HepG2 (cell line): ENCODE data around the gene TTC16. TPM values are rescaled to one million over a fixed set of nuclear protein-coding genes. Genes with fewer than 3 reads are reported as not detected.

Experiments used
- ATAC-seq: fragments of 200-7000 bp; cut with Tn5 transposase; 3 replicates; pipeline ENCODE4 v1.9.1; 2020; ENCODE audit warnings: mild to moderate bottlenecking, moderate library complexity
- BruUV-seq: library from RNA; stranded (reverse); fragments of 400-500 nt; replicated peaks from 2 replicates; lab custom pipeline; 2021; lab: Mats Ljungman, UMichigan
- CTCF ChIA-PET: fragments of 300-600 bp; formaldehyde crosslinking; extraction: SDS; loops from one replicate; lab custom pipeline; 2021; ENCODE audit warnings: low total read pairs, inconsistent platforms, low intra/inter-chr PET ratio; lab: Yijun Ruan, JAX
- POLR2A ChIA-PET: fragments of 350-600 bp; sonication (Branson Sonifier 250); formaldehyde crosslinking; loops from one replicate; lab custom pipeline; 2020; ENCODE audit warnings: antibody characterized with exemption, inconsistent platforms; lab: Yijun Ruan, JAX
- DNase-seq: peaks from one replicate; pipeline ENCODE4 v3.0.0-alpha.2; 2015; ENCODE audit warnings: low spot score
- FAIRE-seq: peaks from 3 replicates; lab custom pipeline; 2011; peaks lifted over from hg19 to GRCh38; lab: Jason Lieb, UNC
- H2AFZ ChIP-seq: one replicate; pipeline ENCODE4 v1.6.1; 2011; ENCODE audit warnings: low read length, inconsistent platforms
- H3K27ac ChIP-seq: fragments of 300-600 bp; 3 replicates; pipeline ENCODE4 v1.8.0; 2011; ENCODE audit warnings: mixed run types, mild to moderate bottlenecking, mixed read lengths, low read length, inconsistent platforms; ENCODE audit not compliant: insufficient read depth; ENCODE audit errors: extremely low read length
- H3K27me3 ChIP-seq, 2 experiments: fragments of 200-600 bp in 1 of 2; 2 replicates in 1 of 2; 3 replicates in 1 of 2; pipeline versions ENCODE4 v1.6.0 to v1.8.0; 2011; ENCODE audit warnings: low read length in 2 of 2, mild to moderate bottlenecking in 2 of 2, moderate library complexity in 2 of 2, inconsistent platforms in 1 of 2; ENCODE audit not compliant: insufficient read depth in 2 of 2, control insufficient read depth in 1 of 2
- H3K36me3 ChIP-seq, 2 experiments: fragments of 200-600 bp in 1 of 2; replicated peaks in 1 of 2; 2 replicates in 1 of 2; 3 replicates in 1 of 2; pipeline versions ENCODE4 v1.5.1 to v1.8.0; 2011; ENCODE audit warnings: low read length in 2 of 2, inconsistent platforms in 1 of 2; ENCODE audit not compliant: insufficient read depth in 2 of 2, control insufficient read depth in 1 of 2
- H3K4me1 ChIP-seq: 2 replicates; pipeline ENCODE4 v1.5.1; 2012; ENCODE audit warnings: low read length, inconsistent platforms; ENCODE audit not compliant: insufficient read depth
- H3K4me2 ChIP-seq: 2 replicates; pipeline ENCODE4 v1.6.0; 2011; ENCODE audit warnings: low read depth, low read length, inconsistent platforms
- H3K4me3 ChIP-seq, 3 experiments: fragments of 200-600 bp in 1 of 3; sonication (generic), shearing (Covaris generic) in 1 of 3; replicated peaks in 1 of 3; 2 replicates each; pipeline ENCODE4 v1.5.1; 2011 to 2016; ENCODE audit warnings: low read length in 3 of 3, inconsistent platforms in 2 of 3, low read depth in 2 of 3, mild to moderate bottlenecking in 2 of 3, control low read depth in 1 of 3, mixed read lengths in 1 of 3; ENCODE audit not compliant: insufficient read depth in 1 of 3
- H3K79me2 ChIP-seq: one replicate; pipeline ENCODE4 v1.6.1; 2011; ENCODE audit warnings: low read length, inconsistent platforms; ENCODE audit not compliant: insufficient read depth
- H3K9ac ChIP-seq: 2 replicates; pipeline ENCODE4 v1.6.0; 2011; ENCODE audit warnings: mild to moderate bottlenecking, low read depth, low read length, inconsistent platforms; ENCODE audit not compliant: insufficient read depth
- H3K9me3 ChIP-seq: 2 replicates; pipeline ENCODE4 v1.5.1; 2012; ENCODE audit warnings: mild to moderate bottlenecking, low read length
- H4K20me1 ChIP-seq: 2 replicates; pipeline ENCODE4 v1.6.0; 2011; ENCODE audit warnings: inconsistent platforms, mild to moderate bottlenecking, low read length, moderate library complexity; ENCODE audit not compliant: insufficient read depth
- ARID5B ChIP-seq: IDR thresholded peaks from 2 replicates; pipeline ENCODE4 v1.4.0; 2020; ENCODE audit warnings: mild to moderate bottlenecking, missing genetic modification reagents
- CCDC6 ChIP-seq: sonication (generic); formaldehyde crosslinking; IDR thresholded peaks from 2 replicates; pipeline ENCODE4 v1.8.1; 2022; ENCODE audit warnings: mild to moderate bottlenecking, missing genetic modification reagents, moderate library complexity
- EP300 ChIP-seq, 3 experiments: sonication (generic) in 1 of 3; formaldehyde crosslinking in 1 of 3; IDR thresholded peaks; 2 replicates each; pipeline versions ENCODE4 v1.5.1 to v1.6.1; 2011 to 2020; ENCODE audit warnings: low read depth in 2 of 3, low read length in 2 of 3, borderline replicate concordance in 1 of 3, improper control_type of control experiment in 1 of 3, mild to moderate bottlenecking in 1 of 3, missing genetic modification reagents in 1 of 3, moderate library complexity in 1 of 3
- NFYB ChIP-seq: sonication (generic); formaldehyde crosslinking; IDR thresholded peaks from 2 replicates; pipeline ENCODE4 v1.4.0; 2020; ENCODE audit warnings: missing genetic modification reagents
- ZBTB1 ChIP-seq: sonication (generic); formaldehyde crosslinking; IDR thresholded peaks from 2 replicates; pipeline ENCODE4 v1.4.0; 2020; ENCODE audit warnings: missing genetic modification reagents, borderline replicate concordance
- WGBS: methylation state at CpG from one replicate; pipeline ENCODE4 v1.1.6; 2017; ENCODE audit warnings: low lambda C conversion rate; 5-methylcytosine and 5-hydroxymethylcytosine counted together
- in situ Hi-C: cut with HindIII; loops from 2 replicates; pipeline ENCODE4 v1.10.0; 2017; ENCODE audit warnings: low pct_unique_long_range_greater_than_20kb; ENCODE audit not compliant: extremely low pct_ligation_motif_present
- intact Hi-C: fragments of 100-400 bp; cut with micrococcal nuclease; formaldehyde crosslinking; loops from one replicate; pipeline ENCODE4 v1.10.0; 2022; ENCODE audit not compliant: unreplicated experiment
- polyA plus RNA-seq, 8 experiments: library from polyadenylated mRNA; depleted of rRNA in 3 of 8; stranded (reverse) in 7 of 8; unstranded in 1 of 8; fragments of >200 nt; fragmentation: Illumina TruSeq in 4 of 8; extraction: Trizol in 4 of 8; gene quantifications; 2 replicates each; pipeline versions ENCODE4 v1.2.1 to v1.2.3, GENCODE V29; 2011 to 2016; ENCODE audit warnings: low read depth in 4 of 8, missing spikeins in 1 of 8, mixed read lengths in 1 of 8; ENCODE audit not compliant: insufficient read depth in 1 of 8
- total RNA-seq, 5 experiments: library from RNA; depleted of rRNA; stranded (reverse); fragments of >200 nt; fragmentation: Illumina TruSeq; extraction: Trizol; gene quantifications; 2 replicates each; pipeline ENCODE4 v1.2.3, GENCODE V29; 2016; ENCODE audit warnings: low read depth in 1 of 5

Gene TTC16
- total and polyA plus RNA-seq, 2 of the 13 experiments (the other 11 are each of a cell fraction or from before 2014, with no cell fraction given), result not detected

- no peak for DNase-seq
- H3K4me2 ChIP-seq, result no peak overlapping the region
Measured at GRCh38 chr9:127698985-127699670, 16.8 kb upstream of the TTC16 start.

More at GRCh38 chr9:127698985-127699670, 16.8 kb upstream of the TTC16 start:
- TF ChIP-seq EP300 (IDR thresholded peaks at IDR 0.05; ENCODE audit: low read depth in 2 of 2, low read length in 2 of 2), result no peak
- TF ChIP-seq EP300 (CRISPR knock-in tag; IDR thresholded peaks at IDR 0.05; ENCODE audit: borderline replicate concordance), result no peak
- 0 out of 2 replicates have a peak, but pooled peaks have one; percentile 18 for TF ChIP-seq NFYB (CRISPR knock-in tag)
- no peak for TF ChIP-seq ARID5B (CRISPR knock-in tag)
- no peak for TF ChIP-seq ZBTB1 (CRISPR knock-in tag)
- no peak for TF ChIP-seq CCDC6 (CRISPR knock-in tag)
- ChIA-PET POLR2A (no interaction called here), CTCF (no interaction called here)
- peaks cover 0 to 4% of the 10 kb centered on the region in 2 experiments; a peak in 1 of 5 replicates for H3K27me3 ChIP-seq
- H3K9me3 ChIP-seq, result no peaks in the 10 kb centered on the region
- FAIRE-seq (no peak), ATAC-seq (peak; percentile 41; the same call in 2 of the 3 replicates)
- H3K9ac ChIP-seq, result no peak overlapping the region
- no peaks in the 10 kb centered on the region for H4K20me1 ChIP-seq
- H3K4me3 ChIP-seq, result no peak overlapping the region
- H2AFZ ChIP-seq, result no peak overlapping the region
- H3K36me3 ChIP-seq, result no peaks in the 10 kb centered on the region
- 86% methylated on average over 40 of the region's 41 CpGs for WGBS
- in situ Hi-C loops, result no loop called here
- H3K27ac ChIP-seq, result no peak overlapping the region
- peaks cover 10% of the 10 kb centered on the region; the same call in 1 of the 2 replicates for H3K4me1 ChIP-seq
- no peaks in the 10 kb centered on the region for H3K79me2 ChIP-seq
- BruUV-seq, result no TSS peak
- intact Hi-C loops, result no loop called here
